GM23338 (cell line): ENCODE data around the gene SLC13A3.

Experiments used
- CREB1 ChIP-seq: fragments of 250-450 bp; sonication (Bioruptor Pico); IDR thresholded peaks from 2 replicates; pipeline ENCODE4 v1.5.0; 2020; ENCODE audit warnings: low read depth, mild to moderate bottlenecking, moderate library complexity
- EZH2 ChIP-seq: fragments of 200-600 bp; sonication (generic); IDR thresholded peaks from one replicate; pipeline ENCODE4 v1.8.0; 2017; ENCODE audit warnings: antibody characterized with exemption, mild to moderate bottlenecking, low read depth; ENCODE audit not compliant: unreplicated experiment
- EZH2phosphoT487 ChIP-seq: fragments of 200-600 bp; sonication (generic); IDR thresholded peaks from one replicate; pipeline ENCODE4 v1.8.1; 2018; ENCODE audit warnings: antibody characterized with exemption; ENCODE audit not compliant: unreplicated experiment
- POLR2AphosphoS5 ChIP-seq: IDR thresholded peaks from 2 replicates; pipeline ENCODE4 v1.6.1; 2016; ENCODE audit warnings: antibody characterized with exemption, low read depth
- ZNF331 ChIP-seq: fragments of 250-450 bp; sonication (Bioruptor Pico); IDR thresholded peaks from 2 replicates; pipeline ENCODE4 v1.5.0; 2020; ENCODE audit warnings: low read depth, mild to moderate bottlenecking, moderate library complexity
- TF ChIP-seq, protein P1 (sequence below), 2 experiments: fragments of 200-600 bp in 1 of 2; sonication (generic) in 1 of 2; conservative IDR thresholded peaks; 2 replicates each; pipeline versions ENCODE4 v1.5.1 to v1.6.1; 2016 to 2017; ENCODE audit warnings: antibody characterized with exemption in 2 of 2, low read depth in 2 of 2, mild to moderate bottlenecking in 2 of 2, moderate library complexity in 1 of 2

DNA sequence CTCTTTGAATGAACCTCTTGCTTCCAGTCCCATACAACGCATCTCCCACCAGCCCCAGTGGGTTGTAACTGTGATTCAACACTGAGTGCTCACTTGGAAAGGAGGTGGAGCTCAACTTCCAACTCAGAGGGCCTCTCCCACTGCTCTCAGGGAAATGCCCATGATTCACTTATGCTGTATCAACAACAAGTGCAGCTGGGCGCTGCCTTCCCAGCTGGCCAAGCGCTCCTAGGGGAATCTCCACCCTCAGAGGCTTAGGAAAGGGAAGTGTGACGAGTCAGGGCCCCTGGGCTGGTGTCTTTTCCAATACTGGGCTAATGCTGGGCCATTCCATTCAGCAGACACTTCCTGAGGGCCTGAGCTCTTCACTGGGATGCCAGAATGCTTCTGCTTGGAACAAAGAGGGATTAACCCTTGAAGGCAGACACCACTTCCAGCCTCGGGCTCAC lies 92.7 kb downstream of the SLC13A3 start:
- TF ChIP-seq, protein P1, sequence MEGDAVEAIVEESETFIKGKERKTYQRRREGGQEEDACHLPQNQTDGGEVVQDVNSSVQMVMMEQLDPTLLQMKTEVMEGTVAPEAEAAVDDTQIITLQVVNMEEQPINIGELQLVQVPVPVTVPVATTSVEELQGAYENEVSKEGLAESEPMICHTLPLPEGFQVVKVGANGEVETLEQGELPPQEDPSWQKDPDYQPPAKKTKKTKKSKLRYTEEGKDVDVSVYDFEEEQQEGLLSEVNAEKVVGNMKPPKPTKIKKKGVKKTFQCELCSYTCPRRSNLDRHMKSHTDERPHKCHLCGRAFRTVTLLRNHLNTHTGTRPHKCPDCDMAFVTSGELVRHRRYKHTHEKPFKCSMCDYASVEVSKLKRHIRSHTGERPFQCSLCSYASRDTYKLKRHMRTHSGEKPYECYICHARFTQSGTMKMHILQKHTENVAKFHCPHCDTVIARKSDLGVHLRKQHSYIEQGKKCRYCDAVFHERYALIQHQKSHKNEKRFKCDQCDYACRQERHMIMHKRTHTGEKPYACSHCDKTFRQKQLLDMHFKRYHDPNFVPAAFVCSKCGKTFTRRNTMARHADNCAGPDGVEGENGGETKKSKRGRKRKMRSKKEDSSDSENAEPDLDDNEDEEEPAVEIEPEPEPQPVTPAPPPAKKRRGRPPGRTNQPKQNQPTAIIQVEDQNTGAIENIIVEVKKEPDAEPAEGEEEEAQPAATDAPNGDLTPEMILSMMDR (conservative IDR thresholded peaks at IDR 0.05; ENCODE audit: low read depth in 2 of 2) = no peak
- TF ChIP-seq CREB1 (CRISPR knock-in tag) (no peak), EZH2phosphoT487 (no peak), EZH2 (no peak), POLR2AphosphoS5 (no peak), ZNF331 (no peak)
